Measurements from ENCODE around the gene ELMO2.

ELMO2 gene

GRCh38 chr20:46343975-46344357 is 62.4 kb downstream of the ELMO2 start:
- Histone ChIP-seq H3K9ac (ENCODE audit: insufficient read length, low read depth) (no peak overlapping the region), H3K9me3 (ENCODE audit: insufficient read depth, low read length) (no peaks in the 10 kb centered on the region), H3K36me3 (ENCODE audit: insufficient read depth, insufficient read length, low read length) (peaks cover 3% of the 10 kb centered on the region), H3K4me3 (ENCODE audit: insufficient read length, low read depth) (no peak overlapping the region), H3K4me1 (ENCODE audit: insufficient read depth, insufficient read length) (peaks cover 18% of the 10 kb centered on the region), H3K27me3 (ENCODE audit: insufficient read depth, insufficient read length) (peaks cover 20% of the 10 kb centered on the region)
- TF ChIP-seq ZNF274 (IDR thresholded peaks at IDR 0.05; ENCODE audit: low read depth, low read length) (no peak), YY1 (IDR thresholded peaks at IDR 0.05; ENCODE audit: insufficient read depth, insufficient read length) (no peak), SUZ12 (IDR thresholded peaks at IDR 0.05; ENCODE audit: extremely low read depth, insufficient read depth, insufficient read length) (no peak)
- DNase-seq (ENCODE audit: low read depth, low spot score): no peak

- Histone ChIP-seq H3K4me1 (ENCODE audit: insufficient read depth, insufficient read length) (peaks cover 13% of the 10 kb centered on the region), H3K9ac (ENCODE audit: insufficient read length, low read depth) (no peak overlapping the region), H3K4me3 (ENCODE audit: insufficient read length, low read depth) (no peak overlapping the region), H3K27me3 (ENCODE audit: insufficient read depth, insufficient read length) (peaks cover 22% of the 10 kb centered on the region), H3K9me3 (ENCODE audit: insufficient read depth, low read length) (no peaks in the 10 kb centered on the region), H3K36me3 (ENCODE audit: insufficient read depth, insufficient read length, low read length) (peaks cover 3% of the 10 kb centered on the region)
- DNase-seq (ENCODE audit: low read depth, low spot score): no peak
- TF ChIP-seq YY1 (IDR thresholded peaks at IDR 0.05; ENCODE audit: insufficient read depth, insufficient read length): no peak
- TF ChIP-seq SUZ12 (IDR thresholded peaks at IDR 0.05; ENCODE audit: extremely low read depth, insufficient read depth, insufficient read length): no peak
- TF ChIP-seq ZNF274 (IDR thresholded peaks at IDR 0.05; ENCODE audit: low read depth, low read length): no peak
These were observed 63.0 kb downstream of the ELMO2 start for GRCh38 chr20:46343348-46343974.

GRCh38 chr20:46342451-46343347 is 63.7 kb downstream of the ELMO2 start:
- DNase-seq (ENCODE audit: low read depth, low spot score): no peak
- H3K9me3 ChIP-seq (ENCODE audit: insufficient read depth, low read length): no peaks in the 10 kb centered on the region
- peaks cover 22% of the 10 kb centered on the region for H3K27me3 ChIP-seq (ENCODE audit: insufficient read depth, insufficient read length)
- H3K36me3 ChIP-seq (ENCODE audit: insufficient read depth, insufficient read length, low read length): peaks cover 3% of the 10 kb centered on the region
- H3K4me1 ChIP-seq (ENCODE audit: insufficient read depth, insufficient read length): peaks cover 6% of the 10 kb centered on the region
- H3K4me3 ChIP-seq (ENCODE audit: insufficient read length, low read depth): no peak overlapping the region
- H3K9ac ChIP-seq (ENCODE audit: insufficient read length, low read depth): no peak overlapping the region
- TF ChIP-seq YY1 (IDR thresholded peaks at IDR 0.05; ENCODE audit: insufficient read depth, insufficient read length): no peak
- TF ChIP-seq SUZ12 (IDR thresholded peaks at IDR 0.05; ENCODE audit: extremely low read depth, insufficient read depth, insufficient read length): no peak
- no peak for TF ChIP-seq ZNF274 (IDR thresholded peaks at IDR 0.05; ENCODE audit: low read depth, low read length)

- TF ChIP-seq YY1 (IDR thresholded peaks at IDR 0.05; ENCODE audit: insufficient read depth, insufficient read length): no peak
- no peak for TF ChIP-seq SUZ12 (IDR thresholded peaks at IDR 0.05; ENCODE audit: extremely low read depth, insufficient read depth, insufficient read length)
- no peak for TF ChIP-seq ZNF274 (IDR thresholded peaks at IDR 0.05; ENCODE audit: low read depth, low read length)
- peak overlapping the region; percentile 33 for H3K9ac ChIP-seq (ENCODE audit: insufficient read length, low read depth)
- H3K36me3 ChIP-seq (ENCODE audit: insufficient read depth, insufficient read length, low read length): peaks cover 2% of the 10 kb centered on the region
- no peaks in the 10 kb centered on the region for H3K9me3 ChIP-seq (ENCODE audit: insufficient read depth, low read length)
- H3K4me3 ChIP-seq (ENCODE audit: insufficient read length, low read depth): no peak overlapping the region
- peaks cover 22% of the 10 kb centered on the region for H3K27me3 ChIP-seq (ENCODE audit: insufficient read depth, insufficient read length)
- DNase-seq (ENCODE audit: low read depth, low spot score): no peak
- H3K4me1 ChIP-seq (ENCODE audit: insufficient read depth, insufficient read length): peaks cover 2% of the 10 kb centered on the region
These were observed 64.4 kb downstream of the ELMO2 start for GRCh38 chr20:46342010-46342378.

- Histone ChIP-seq H3K4me3 (ENCODE audit: insufficient read length, low read depth) (no peak overlapping the region), H3K9ac (ENCODE audit: insufficient read length, low read depth) (peak overlapping the region; percentile 3), H3K9me3 (ENCODE audit: insufficient read depth, low read length) (no peaks in the 10 kb centered on the region), H3K4me1 (ENCODE audit: insufficient read depth, insufficient read length) (peaks cover 2% of the 10 kb centered on the region), H3K36me3 (ENCODE audit: insufficient read depth, insufficient read length, low read length) (no peaks in the 10 kb centered on the region), H3K27me3 (ENCODE audit: insufficient read depth, insufficient read length) (peaks cover 27% of the 10 kb centered on the region)
- DNase-seq (ENCODE audit: low read depth, low spot score): no peak
- no peak for TF ChIP-seq SUZ12 (IDR thresholded peaks at IDR 0.05; ENCODE audit: extremely low read depth, insufficient read depth, insufficient read length)
These were observed 65.1 kb downstream of the ELMO2 start for GRCh38 chr20:46341074-46342009.

GRCh38 chr20:46339037-46339436 is 67.4 kb downstream of the ELMO2 start:
- no peak for TF ChIP-seq SUZ12 (IDR thresholded peaks at IDR 0.05; ENCODE audit: extremely low read depth, insufficient read depth, insufficient read length)
- no peak for TF ChIP-seq ZNF274 (IDR thresholded peaks at IDR 0.05; ENCODE audit: low read depth, low read length)
- TF ChIP-seq YY1 (IDR thresholded peaks at IDR 0.05; ENCODE audit: insufficient read depth, insufficient read length): no peak
- no peak for DNase-seq (ENCODE audit: low read depth, low spot score)
- Histone ChIP-seq H3K4me3 (ENCODE audit: insufficient read length, low read depth) (no peak overlapping the region), H3K27me3 (ENCODE audit: insufficient read depth, insufficient read length) (peaks cover 22% of the 10 kb centered on the region), H3K9ac (ENCODE audit: insufficient read length, low read depth) (no peak overlapping the region), H3K9me3 (ENCODE audit: insufficient read depth, low read length) (no peaks in the 10 kb centered on the region), H3K4me1 (ENCODE audit: insufficient read depth, insufficient read length) (peaks cover 8% of the 10 kb centered on the region), H3K36me3 (ENCODE audit: insufficient read depth, insufficient read length, low read length) (no peaks in the 10 kb centered on the region)
